Measurements from ENCODE around the gene CREM. TPM values are rescaled to one million over a fixed set of nuclear protein-coding genes. Genes with fewer than 3 reads are reported as not detected.

CREM gene
- total RNA-seq, 1 experiment from 2014 or later: 20.0 TPM

DNA sequence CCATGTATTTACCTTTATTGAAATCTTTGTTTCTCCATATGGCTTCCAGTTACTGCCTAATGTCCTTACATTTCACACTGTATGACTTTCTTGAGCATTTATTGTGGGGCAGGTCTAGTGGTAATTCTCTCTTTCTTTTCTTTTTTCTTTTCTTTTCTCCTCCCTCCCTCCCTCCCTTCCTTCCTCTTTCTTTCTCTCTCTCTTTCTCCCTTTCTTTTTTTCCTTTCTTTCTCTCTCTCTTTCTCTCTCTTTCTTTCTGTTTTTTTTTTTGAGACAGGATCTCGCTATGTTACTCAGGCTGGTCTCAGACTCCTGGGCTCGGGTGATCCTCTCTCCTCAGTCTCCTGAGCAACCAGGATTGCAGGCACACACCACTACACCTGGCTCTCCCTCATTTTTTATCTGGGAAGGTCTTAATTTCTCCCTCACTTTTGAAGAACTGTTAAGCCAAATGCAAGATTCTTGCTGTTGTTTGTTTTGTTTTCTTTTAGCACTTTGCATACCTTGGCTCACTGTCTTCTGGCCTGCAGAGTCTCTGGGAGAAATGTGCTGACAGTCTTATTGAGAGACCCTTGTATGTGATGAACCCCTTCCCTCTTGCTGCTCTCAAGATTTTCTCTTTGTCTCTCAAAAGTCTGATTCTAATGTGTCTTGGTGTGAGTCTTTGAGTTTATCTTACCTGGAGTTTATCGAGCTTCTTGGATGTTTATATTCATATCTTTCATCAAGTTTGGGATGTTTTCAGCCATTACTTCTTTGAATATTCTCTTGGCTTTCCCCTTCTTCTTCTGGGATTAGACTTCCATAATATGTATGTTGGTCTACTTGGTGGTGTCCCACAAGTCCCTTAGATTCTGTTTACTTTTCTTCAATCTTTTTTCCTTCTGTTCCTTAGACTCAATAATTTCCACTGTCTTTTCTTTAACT lies 130.7 kb downstream of the CREM start:
- Histone ChIP-seq H3K79me2 (ENCODE audit: insufficient read depth, low read length) (no peaks in the 10 kb centered on the region), H3K9ac (ENCODE audit: extremely low read depth, insufficient read length, low read length) (no peak overlapping the region), H2BK5ac (ENCODE audit: insufficient read length, low read length) (no peak overlapping the region), H2AFZ (ENCODE audit: low read length) (no peak overlapping the region), H3K9me3 (ENCODE audit: control insufficient read depth, low read depth, low read length) (no peaks in the 10 kb centered on the region), H2BK20ac (ENCODE audit: low read depth, low read length, poor library complexity, severe bottlenecking) (no peak overlapping the region), H4K5ac (ENCODE audit: insufficient read length, low read depth, low read length) (no peak overlapping the region), H3K27me3 (ENCODE audit: insufficient read depth, low read length) (no peaks in the 10 kb centered on the region), H3K23me2 (ENCODE audit: insufficient read length, low read depth, low read length, poor library complexity, severe bottlenecking) (no peaks in the 10 kb centered on the region), H3K18ac (ENCODE audit: insufficient read length, low read depth, low read length) (no peak overlapping the region), H2BK15ac (ENCODE audit: low read depth, low read length) (no peak overlapping the region), H3K14ac (ENCODE audit: insufficient read depth, low read length) (no peak overlapping the region), H3K56ac (ENCODE audit: insufficient read length, low read depth, low read length) (no peak overlapping the region), H4K8ac (replicated peaks; ENCODE audit: insufficient read length, low read depth, low read length) (no peak overlapping the region), H2BK12ac (ENCODE audit: insufficient read length, low read depth, low read length) (no peak overlapping the region), H3K4me2 (ENCODE audit: insufficient read depth, insufficient read length, low read length) (no peak overlapping the region), H3K27ac (ENCODE audit: insufficient read length, low read depth, low read length) (no peak overlapping the region), H3K79me1 (ENCODE audit: insufficient read depth, low read depth, low read length, poor library complexity, severe bottlenecking) (no peaks in the 10 kb centered on the region), H3K4ac (ENCODE audit: low read depth, low read length) (no peak overlapping the region), H2BK120ac (ENCODE audit: low read depth, low read length, poor library complexity, severe bottlenecking) (no peak overlapping the region), H4K20me1 (ENCODE audit: control insufficient read depth, insufficient read depth, insufficient read length) (no peaks in the 10 kb centered on the region), H2AK5ac (ENCODE audit: insufficient read length, low read length) (no peak overlapping the region), H3K4me1 (ENCODE audit: insufficient read depth, low read length) (no peaks in the 10 kb centered on the region), H3T11ph (ENCODE audit: low read length) (no peak overlapping the region), H3K23ac (ENCODE audit: insufficient read length, low read depth, low read length) (no peak overlapping the region), H4K91ac (ENCODE audit: insufficient read length, low read depth, low read length) (no peak overlapping the region)
- Mint-ChIP-seq H3K9me3 (peaks cover 6 to 12% of the 10 kb centered on the region in 2 experiments), H3K27ac (no peak overlapping the region; a peak in 1 of 7 replicates), H3K4me3 (no peak overlapping the region), H3K27me3 (ENCODE audit: low read depth) (no peaks in the 10 kb centered on the region), H3K4me1 (no peaks in the 10 kb centered on the region), H3K36me3 (ENCODE audit: insufficient read depth in 1 of 3, low read depth in 3 of 3) (peaks cover 0 to 14% (median 0%) of the 10 kb centered on the region in 3 experiments; a peak in 4 of 7 replicates)
- no CpG with 5 or more reads among the region's 3 CpGs for WGBS (ENCODE audit: extremely low coverage, insufficient read length, low lambda C conversion rate)
- no peak for DNase-seq
- TF ChIP-seq, protein P1, sequence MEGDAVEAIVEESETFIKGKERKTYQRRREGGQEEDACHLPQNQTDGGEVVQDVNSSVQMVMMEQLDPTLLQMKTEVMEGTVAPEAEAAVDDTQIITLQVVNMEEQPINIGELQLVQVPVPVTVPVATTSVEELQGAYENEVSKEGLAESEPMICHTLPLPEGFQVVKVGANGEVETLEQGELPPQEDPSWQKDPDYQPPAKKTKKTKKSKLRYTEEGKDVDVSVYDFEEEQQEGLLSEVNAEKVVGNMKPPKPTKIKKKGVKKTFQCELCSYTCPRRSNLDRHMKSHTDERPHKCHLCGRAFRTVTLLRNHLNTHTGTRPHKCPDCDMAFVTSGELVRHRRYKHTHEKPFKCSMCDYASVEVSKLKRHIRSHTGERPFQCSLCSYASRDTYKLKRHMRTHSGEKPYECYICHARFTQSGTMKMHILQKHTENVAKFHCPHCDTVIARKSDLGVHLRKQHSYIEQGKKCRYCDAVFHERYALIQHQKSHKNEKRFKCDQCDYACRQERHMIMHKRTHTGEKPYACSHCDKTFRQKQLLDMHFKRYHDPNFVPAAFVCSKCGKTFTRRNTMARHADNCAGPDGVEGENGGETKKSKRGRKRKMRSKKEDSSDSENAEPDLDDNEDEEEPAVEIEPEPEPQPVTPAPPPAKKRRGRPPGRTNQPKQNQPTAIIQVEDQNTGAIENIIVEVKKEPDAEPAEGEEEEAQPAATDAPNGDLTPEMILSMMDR (conservative IDR thresholded peaks at IDR 0.05): no peak
